NB4 (cell line): ENCODE results near the gene MATR3.
"Not testable (repeated sequence)": the region's sequence is repeated elsewhere in the genome, so short reads cannot be mapped to it uniquely, and the experiment has no call there.

Experiments used
- CTCF ChIP-seq: IDR thresholded peaks from one replicate; pipeline ENCODE4 v1.5.1; 2012; ENCODE audit warnings: low read depth, low read length
- MAX ChIP-seq: IDR thresholded peaks from 2 replicates; pipeline ENCODE4 v1.6.1; 2011; ENCODE audit warnings: low read depth, low read length
- MYC ChIP-seq: IDR thresholded peaks from 2 replicates; pipeline ENCODE4 v1.6.1; 2011; ENCODE audit warnings: low read depth, low read length
- POLR2A ChIP-seq: IDR thresholded peaks from 2 replicates; pipeline ENCODE4 v1.6.1; 2011; ENCODE audit warnings: mild to moderate bottlenecking; ENCODE audit not compliant: insufficient read length; ENCODE audit errors: extremely low read depth

GRCh38 chr5:139355900-139356299, 62.4 kb downstream of the MATR3 start:
- TF ChIP-seq CTCF, POLR2A, MYC, MAX: not testable (repeated sequence)
